PC-3 (cell line): ENCODE results near the gene HMGXB4. TPM values are rescaled to one million over a fixed set of nuclear protein-coding genes. Genes with fewer than 3 reads are reported as not detected.

Experiments used
- ATAC-seq: fragments of 200-7000 bp; cut with Tn5 transposase; 2 replicates; pipeline ENCODE4 v1.9.1; 2020; ENCODE audit warnings: mild to moderate bottlenecking, moderate library complexity
- BruUV-seq: library from RNA; stranded (reverse); fragments of 400-500 nt; replicated peaks from 2 replicates; lab custom pipeline; 2021; lab: Mats Ljungman, UMichigan
- CTCF ChIA-PET: fragments of 300-600 bp; sonication (Branson Sonifier 250); formaldehyde crosslinking; loops from one replicate; lab custom pipeline; 2022; ENCODE audit warnings: antibody characterized with exemption; lab: Charles Lee
- POLR2A ChIA-PET: fragments of 300-600 bp; sonication (Branson Sonifier 250); formaldehyde crosslinking; loops from one replicate; lab custom pipeline; 2022; ENCODE audit warnings: antibody characterized with exemption; ENCODE audit not compliant: unreplicated experiment; lab: Charles Lee
- DNase-seq: peaks from one replicate; pipeline ENCODE4 v3.0.0-alpha.2; 2015
- H2AFZ ChIP-seq: fragments of 300-600 bp; sonication (generic); 2 replicates; pipeline ENCODE4 v1.6.0; 2016; ENCODE audit warnings: antibody characterized with exemption, low read length
- H3F3A ChIP-seq: fragments of 300-600 bp; sonication (generic); one replicate; pipeline ENCODE4 v1.6.0; 2017; ENCODE audit warnings: antibody characterized with exemption, low read length, control low read depth, mild to moderate bottlenecking; ENCODE audit not compliant: unreplicated experiment
- H3K27ac ChIP-seq: fragments of 300-600 bp; sonication (generic); 2 replicates; pipeline ENCODE4 v1.5.1; 2016; ENCODE audit warnings: mild to moderate bottlenecking, low read length
- H3K27me3 ChIP-seq: fragments of 300-600 bp; sonication (generic); 2 replicates; pipeline ENCODE4 v1.6.1; 2016; ENCODE audit warnings: low read length, mixed read lengths
- H3K36me3 ChIP-seq: fragments of 300-600 bp; sonication (generic); 2 replicates; pipeline ENCODE4 v1.6.1; 2016; ENCODE audit warnings: low read depth, mixed run types, low read length, mixed read lengths
- H3K4me1 ChIP-seq: fragments of 300-600 bp; sonication (generic); 2 replicates; pipeline ENCODE4 v1.5.1; 2016; ENCODE audit warnings: low read length; ENCODE audit not compliant: insufficient read depth
- H3K4me2 ChIP-seq: fragments of 300-600 bp; sonication (generic); 2 replicates; pipeline ENCODE4 v1.6.0; 2016; ENCODE audit warnings: low read length
- H3K4me3 ChIP-seq: fragments of 300-600 bp; sonication (generic); 2 replicates; pipeline ENCODE4 v1.5.1; 2016; ENCODE audit warnings: mild to moderate bottlenecking, low read length, mixed read lengths
- H3K79me2 ChIP-seq: fragments of 300-600 bp; sonication (generic); 2 replicates; pipeline ENCODE4 v1.6.1; 2017; ENCODE audit warnings: low read length, mixed read lengths
- H3K9ac ChIP-seq: fragments of 300-600 bp; sonication (generic); 2 replicates; pipeline ENCODE4 v1.6.0; 2016; ENCODE audit warnings: mild to moderate bottlenecking, low read length
- H3K9me2 ChIP-seq: fragments of 300-600 bp; sonication (generic); replicated peaks from 2 replicates; pipeline ENCODE4 v1.6.1; 2016; ENCODE audit warnings: mixed run types, low read length, mixed read lengths
- H3K9me3 ChIP-seq: fragments of 300-600 bp; sonication (generic); 2 replicates; pipeline ENCODE4 v1.6.1; 2016; ENCODE audit warnings: low read length, mixed read lengths
- H4K20me1 ChIP-seq: fragments of 300-600 bp; sonication (generic); 2 replicates; pipeline ENCODE4 v1.6.1; 2016; ENCODE audit warnings: low read length, mixed read lengths
- CTCF ChIP-seq: fragments of 300-600 bp; sonication (generic); conservative IDR thresholded peaks from 2 replicates; pipeline ENCODE4 v1.5.1; 2017; ENCODE audit warnings: antibody characterized with exemption, low read depth, mild to moderate bottlenecking, low read length
- EZH2 ChIP-seq: fragments of 300-600 bp; sonication (generic); IDR thresholded peaks from one replicate; pipeline ENCODE4 v1.6.1; 2017; ENCODE audit warnings: antibody characterized with exemption, mild to moderate bottlenecking, low read length; ENCODE audit not compliant: unreplicated experiment
- EZH2phosphoT487 ChIP-seq: fragments of 300-600 bp; sonication (generic); IDR thresholded peaks from 2 replicates; pipeline ENCODE4 v1.6.1; 2018; ENCODE audit warnings: mild to moderate bottlenecking, antibody characterized with exemption, low read length, borderline replicate concordance
- intact Hi-C: fragments of 100-400 bp; cut with micrococcal nuclease; formaldehyde crosslinking; loops from 2 replicates; pipeline ENCODE4 v1.9.0; 2023
- microRNA-seq: library from miRNA; unstranded; fragments of <30 nt; microRNA quantifications from one replicate; pipeline ENCODE4 v1.1.0, GENCODE V29; 2020; ENCODE audit not compliant: unreplicated experiment
- total RNA-seq: library from RNA; depleted of rRNA; stranded (reverse); fragments of >200 nt; gene quantifications from 2 replicates; pipeline ENCODE4 v1.2.3, GENCODE V29; 2014; rRNA removed

Gene HMGXB4
- total RNA-seq, 1 experiment from 2014 or later, result 12.9 TPM

GRCh38 chr22:35344956-35345690, 87.8 kb downstream of the HMGXB4 start:
- H3K27ac ChIP-seq, result no peak overlapping the region
- H3K9ac ChIP-seq, result no peak overlapping the region
- ATAC-seq, result no peak
- no peak overlapping the region for H2AFZ ChIP-seq
- no peaks in the 10 kb centered on the region for H3K9me2 ChIP-seq
- H3K4me1 ChIP-seq, result no peaks in the 10 kb centered on the region
- intact Hi-C loops, result no loop called here
- H3K79me2 ChIP-seq, result no peaks in the 10 kb centered on the region
- ChIA-PET POLR2A (no interaction called here), CTCF (no interaction called here)
- no peak overlapping the region for H3K4me2 ChIP-seq
- H4K20me1 ChIP-seq, result no peaks in the 10 kb centered on the region
- BruUV-seq, result no TSS peak
- no peaks in the 10 kb centered on the region for H3K27me3 ChIP-seq
- no peaks in the 10 kb centered on the region for H3F3A ChIP-seq
- H3K36me3 ChIP-seq, result no peaks in the 10 kb centered on the region
- no peak for TF ChIP-seq EZH2phosphoT487
- no peak for TF ChIP-seq CTCF
- no peak for TF ChIP-seq EZH2
- no peak overlapping the region for H3K4me3 ChIP-seq
- H3K9me3 ChIP-seq, result no peaks in the 10 kb centered on the region
- no peak for DNase-seq

Small RNA genes lying within 50 kb of the gene (microRNA-seq; reads per million reads assigned to microRNA genes)
- gene MIR3909 (2.8 reads per million, percentile 4 among the genes with 10 or more reads in this experiment), gene MIR6069 (not detected)

Other genes with a start within 250 kb of the HMGXB4 start
- not detected in 2 replicates for gene ISX, start 191.3 kb upstream of the HMGXB4 start, total RNA-seq
- gene TOM1, start 42.4 kb downstream of the HMGXB4 start, total RNA-seq, result 17.5 and 19.0 TPM in 2 replicates
- 14.5 and 16.5 TPM in 2 replicates for gene HMOX1, start 123.6 kb downstream of the HMGXB4 start, total RNA-seq
- gene MCM5, start 142.6 kb downstream of the HMGXB4 start, total RNA-seq, result 112 and 131 TPM in 2 replicates